ENCODE data around the gene PCDH12.

PCDH12 gene

GRCh38 chr5:141966275-141966962 is 8.4 kb upstream of the PCDH12 start:
- TF ChIP-seq, protein P1, sequence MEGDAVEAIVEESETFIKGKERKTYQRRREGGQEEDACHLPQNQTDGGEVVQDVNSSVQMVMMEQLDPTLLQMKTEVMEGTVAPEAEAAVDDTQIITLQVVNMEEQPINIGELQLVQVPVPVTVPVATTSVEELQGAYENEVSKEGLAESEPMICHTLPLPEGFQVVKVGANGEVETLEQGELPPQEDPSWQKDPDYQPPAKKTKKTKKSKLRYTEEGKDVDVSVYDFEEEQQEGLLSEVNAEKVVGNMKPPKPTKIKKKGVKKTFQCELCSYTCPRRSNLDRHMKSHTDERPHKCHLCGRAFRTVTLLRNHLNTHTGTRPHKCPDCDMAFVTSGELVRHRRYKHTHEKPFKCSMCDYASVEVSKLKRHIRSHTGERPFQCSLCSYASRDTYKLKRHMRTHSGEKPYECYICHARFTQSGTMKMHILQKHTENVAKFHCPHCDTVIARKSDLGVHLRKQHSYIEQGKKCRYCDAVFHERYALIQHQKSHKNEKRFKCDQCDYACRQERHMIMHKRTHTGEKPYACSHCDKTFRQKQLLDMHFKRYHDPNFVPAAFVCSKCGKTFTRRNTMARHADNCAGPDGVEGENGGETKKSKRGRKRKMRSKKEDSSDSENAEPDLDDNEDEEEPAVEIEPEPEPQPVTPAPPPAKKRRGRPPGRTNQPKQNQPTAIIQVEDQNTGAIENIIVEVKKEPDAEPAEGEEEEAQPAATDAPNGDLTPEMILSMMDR (IDR thresholded peaks at IDR 0.05; ENCODE audit: low read depth, low read length): no peak
- DNase-seq (ENCODE audit: extremely low read depth, low read depth): no peak

DNA sequence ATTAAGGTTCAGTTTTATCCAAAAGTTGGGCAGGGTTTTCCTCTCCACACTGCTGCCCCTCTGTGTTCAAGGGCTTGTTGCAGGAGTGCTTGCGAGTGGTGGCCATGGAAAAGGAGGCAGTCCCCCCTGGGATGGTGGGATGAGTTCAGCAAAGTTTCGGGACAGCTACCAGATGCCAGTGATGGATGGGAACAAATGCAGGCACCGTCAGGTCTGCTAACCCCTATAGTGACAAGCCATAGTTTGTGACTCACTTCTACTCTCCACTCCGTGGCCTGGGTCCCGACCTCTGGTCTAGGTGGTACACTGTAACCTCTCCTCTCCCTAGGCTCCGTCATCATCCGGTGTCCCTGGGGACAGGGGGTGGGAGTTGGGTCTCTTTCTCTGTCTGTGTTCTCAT is 7.1 kb upstream of the PCDH12 start:
- TF ChIP-seq, protein P1 (IDR thresholded peaks at IDR 0.05; ENCODE audit: low read depth, low read length): no peak
- no peak for DNase-seq (ENCODE audit: extremely low read depth, low read depth)

DNA sequence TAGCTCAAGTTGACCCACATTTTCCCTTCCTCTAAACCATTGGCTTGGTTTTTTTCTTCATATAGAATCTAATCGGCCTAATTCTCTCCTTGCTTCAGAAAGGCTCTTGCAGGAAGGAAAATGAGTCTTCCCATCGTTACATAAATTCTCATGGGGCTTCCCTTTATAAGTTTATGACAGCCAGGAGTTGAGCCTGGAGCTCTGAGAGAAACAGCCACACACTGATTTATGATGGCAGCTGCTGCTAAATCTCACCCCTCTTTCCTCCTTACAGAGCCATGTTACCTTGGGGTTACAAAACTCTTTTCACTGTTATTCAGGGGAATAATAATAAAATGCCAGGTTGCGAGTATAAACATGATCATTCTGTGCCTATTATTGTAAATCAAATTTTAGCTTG is 5.7 kb upstream of the PCDH12 start:
- TF ChIP-seq, protein P1 (IDR thresholded peaks at IDR 0.05; ENCODE audit: low read depth, low read length): no peak
- no peak for DNase-seq (ENCODE audit: extremely low read depth, low read depth)

- TF ChIP-seq, protein P1 (IDR thresholded peaks at IDR 0.05; ENCODE audit: low read depth, low read length): no peak
- no peak for DNase-seq (ENCODE audit: extremely low read depth, low read depth)
Observed at GRCh38 chr5:141961466-141961865, 3.5 kb upstream of the PCDH12 start.

DNA sequence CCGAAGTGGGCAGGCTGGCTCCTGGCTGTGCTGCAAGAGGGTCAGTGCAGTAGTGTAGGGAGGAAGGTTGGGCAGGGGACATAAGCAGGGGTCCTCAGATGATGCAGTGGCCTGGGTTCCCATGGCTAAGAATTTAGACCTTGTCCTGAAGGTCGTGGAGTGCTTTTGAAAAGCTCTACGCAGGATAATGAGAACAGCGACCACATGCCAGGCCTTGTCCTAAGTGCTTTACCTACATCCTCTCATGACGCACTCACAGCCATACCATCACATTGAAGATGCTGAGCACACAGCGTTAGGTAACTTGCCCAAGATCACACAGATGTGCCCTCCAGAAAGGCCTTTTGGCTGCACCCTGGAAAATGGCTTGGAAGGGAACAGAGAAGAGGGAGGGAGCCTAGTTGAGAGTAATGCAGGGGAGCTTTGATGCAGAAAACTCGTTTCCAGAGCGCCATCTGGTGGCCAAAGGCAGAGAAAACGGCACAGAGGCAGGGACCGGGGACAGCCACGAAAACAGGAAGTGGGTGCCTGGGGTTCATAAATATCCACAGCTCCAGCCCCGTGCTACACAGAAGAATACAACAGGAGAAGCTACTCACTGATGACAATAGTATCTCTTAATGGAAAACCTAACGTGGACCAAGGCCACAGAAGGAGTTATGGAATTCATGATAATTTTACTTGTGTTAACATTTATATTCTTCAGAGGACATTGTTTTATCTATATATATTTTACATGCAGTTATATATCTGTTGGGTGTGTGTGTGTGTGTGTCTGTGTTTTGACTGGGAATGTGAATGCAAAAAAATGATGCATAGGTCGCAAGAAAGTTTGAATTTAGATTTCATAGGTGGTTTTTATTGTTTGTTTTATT is 2.7 kb upstream of the PCDH12 start:
- peak; percentile 54 for DNase-seq (ENCODE audit: extremely low read depth, low read depth)
- TF ChIP-seq, protein P1 (IDR thresholded peaks at IDR 0.05; ENCODE audit: low read depth, low read length): peak; percentile 89

DNA sequence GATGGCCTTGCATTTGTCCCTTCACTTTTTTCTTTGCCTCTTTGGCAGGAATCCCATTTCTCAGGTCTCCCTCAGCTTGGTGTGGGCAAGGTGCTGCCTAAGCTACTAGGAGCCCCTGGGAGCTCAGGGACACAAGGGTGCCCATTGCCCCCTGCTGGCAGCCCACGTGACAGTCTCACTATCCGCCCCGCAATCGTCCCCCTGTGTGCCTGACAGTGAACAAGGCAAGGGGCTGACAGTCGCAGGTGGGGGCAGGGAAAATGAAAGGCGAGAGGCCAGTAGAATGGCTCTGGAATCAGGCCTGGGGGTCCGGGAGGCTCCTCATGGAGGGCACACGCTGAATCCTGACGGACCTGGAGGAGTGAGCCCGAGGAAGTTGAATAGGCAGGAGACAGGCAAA is 2.0 kb upstream of the PCDH12 start:
- no peak for DNase-seq (ENCODE audit: extremely low read depth, low read depth)
- TF ChIP-seq, protein P1 (IDR thresholded peaks at IDR 0.05; ENCODE audit: low read depth, low read length): peak; percentile 37

DNA sequence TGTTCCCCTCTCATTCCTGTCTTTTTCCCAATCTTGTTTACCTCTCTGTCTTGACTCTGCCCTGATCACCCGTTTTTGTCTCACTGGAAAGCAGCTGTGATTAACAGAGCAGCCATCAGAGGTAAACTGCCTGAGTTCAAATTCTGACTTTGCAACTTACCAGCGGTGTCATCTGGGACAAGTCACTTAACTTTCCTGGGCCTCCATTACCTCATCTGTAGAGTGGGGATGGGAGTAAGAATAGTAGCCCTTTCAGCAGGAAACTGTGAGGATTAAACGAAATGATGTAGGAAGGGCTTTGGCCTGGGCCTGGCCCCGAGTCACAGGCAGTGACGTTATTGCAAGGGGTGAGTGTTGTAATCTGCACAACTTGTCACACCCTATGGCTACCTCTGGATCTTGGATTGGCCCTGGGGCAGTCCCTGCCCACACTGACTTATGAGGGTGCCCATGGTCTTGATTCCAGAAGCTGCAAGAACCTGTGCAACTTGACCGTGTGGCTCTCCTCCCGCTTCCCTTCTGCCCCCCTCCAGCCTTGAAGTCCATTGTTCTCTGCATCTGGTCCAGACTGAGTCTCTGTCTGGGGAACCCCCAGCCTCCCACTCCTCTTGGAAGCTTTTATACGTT is 657 bp upstream of the PCDH12 start:
- TF ChIP-seq, protein P1 (IDR thresholded peaks at IDR 0.05; ENCODE audit: low read depth, low read length): no peak
- DNase-seq (ENCODE audit: extremely low read depth, low read depth): no peak

Data from AG09319 (cell line).